ENCODE measurements around the gene EIF3L. TPM values are rescaled to one million over a fixed set of nuclear protein-coding genes. Genes with fewer than 3 reads are reported as not detected.

Gene EIF3L
- total and polyA plus RNA-seq, 2 of the 8 experiments (the other 6 are each of a cell fraction or from before 2014, with no cell fraction given) = 639 to 886 TPM

DNA sequence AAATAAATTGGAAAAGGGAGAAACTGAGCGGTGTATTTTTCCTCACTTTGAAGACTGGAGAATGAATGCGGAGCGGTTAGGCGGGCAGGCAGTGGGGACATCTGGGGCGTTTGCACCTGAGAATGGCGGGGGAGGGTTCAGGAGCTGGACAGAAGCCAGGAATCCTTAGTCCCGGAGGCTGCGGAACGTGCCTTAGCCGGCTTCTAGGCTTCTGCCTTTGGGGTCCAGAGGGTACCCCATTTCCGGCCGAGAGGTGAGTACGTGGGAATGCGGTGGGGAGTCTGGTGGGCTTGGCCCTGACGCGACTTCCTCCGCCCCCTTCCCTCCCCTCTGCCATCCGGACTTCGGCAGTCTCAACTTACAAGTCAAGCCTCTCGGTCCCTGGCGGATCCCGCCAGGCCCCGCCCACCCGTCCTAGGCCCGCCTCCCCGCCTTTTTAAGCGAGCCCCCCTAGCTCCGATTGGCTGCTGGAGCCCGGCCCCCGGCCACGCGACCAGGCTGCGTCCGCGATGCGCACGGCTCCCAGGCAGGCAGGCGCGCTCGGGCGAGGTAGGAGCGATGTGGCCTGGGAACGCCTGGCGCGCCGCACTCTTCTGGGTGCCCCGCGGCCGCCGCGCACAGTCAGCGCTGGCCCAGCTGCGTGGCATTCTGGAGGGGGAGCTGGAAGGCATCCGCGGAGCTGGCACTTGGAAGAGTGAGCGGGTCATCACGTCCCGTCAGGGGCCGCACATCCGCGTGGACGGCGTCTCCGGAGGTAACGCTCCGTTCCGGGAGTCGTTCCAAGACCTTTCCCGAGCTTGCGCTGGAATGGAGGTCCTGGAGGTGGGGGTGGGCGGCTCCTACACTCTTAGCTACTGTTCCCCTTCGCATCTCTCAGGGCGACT, 41.6 kb upstream of the EIF3L start, which contains the start of gene GCAT:
TSS of gene GCAT (plus strand) at position 525 of the 884 bp plus-strand sequence. CDS start at position 559, 34 bp downstream.
- 1% methylated on average over 64 of the region's 73 CpGs; no CpG with 5 or more reads in 1 of the 2 experiments for WGBS, 2 experiments (ENCODE audit: extremely low coverage in 1 of 2, insufficient coverage in 1 of 2, insufficient read length in 1 of 2, insufficient replicate concordance in 2 of 2, low coverage in 1 of 2, low lambda C conversion rate in 2 of 2, missing lambda C conversion rate in 1 of 2)
- Histone ChIP-seq H3K4me2 (ENCODE audit: insufficient read depth in 1 of 2, low read depth in 2 of 2, low read length in 2 of 2) (peak within 1 kb of the TSS; percentile 91 to 94), H3K4me3 (ENCODE audit: extremely low read depth in 1 of 4, insufficient read depth in 2 of 4, low read depth in 3 of 4, low read length in 4 of 4) (peak within 1 kb of the TSS; percentile 79 to 91 (median 86)), H3K36me3 (ENCODE audit: control insufficient read depth in 2 of 4, insufficient read depth in 4 of 4, low read length in 3 of 4) (no peaks in the 10 kb centered on the region), H3K27me3 (replicated peaks in 1 of 4; ENCODE audit: control insufficient read depth in 3 of 4, extremely low read depth in 1 of 4, insufficient read depth in 3 of 4, low read length in 3 of 4) (peaks cover 3 to 40% (median 35%) of the 10 kb centered on the region in 4 experiments), H3K14ac (ENCODE audit: insufficient read length) (no peak within 1 kb of the TSS), H3K9me3 (ENCODE audit: insufficient read depth in 2 of 2, low read depth in 1 of 2, low read length in 1 of 2) (no peaks in the 10 kb centered on the region), H2BK120ac (replicated peaks; ENCODE audit: low read depth, low read length) (no peak within 1 kb of the TSS), H4K20me1 (replicated peaks in 1 of 2; ENCODE audit: control insufficient read depth in 1 of 2, insufficient read depth in 2 of 2, low read length in 2 of 2) (peaks cover 3 to 4% of the 10 kb centered on the region in 2 experiments), H3K27ac (ENCODE audit: low read depth, low read length) (no peak within 1 kb of the TSS), H2BK12ac (ENCODE audit: low read depth, low read length) (no peak within 1 kb of the TSS), H3K23me2 (ENCODE audit: low read depth, low read length) (peaks cover 41% of the 10 kb centered on the region), H3K79me1 (ENCODE audit: low read depth, low read length) (peaks cover 3% of the 10 kb centered on the region), H3K4me1 (replicated peaks in 1 of 4; ENCODE audit: control insufficient read depth in 3 of 4, insufficient read depth in 4 of 4, low read length in 3 of 4) (peaks cover 0 to 22% (median 16%) of the 10 kb centered on the region in 4 experiments; a peak in 5 of 7 replicates), H3K18ac (ENCODE audit: extremely low read depth, low read length) (no peak within 1 kb of the TSS; the same call in 1 of the 2 replicates), H2BK15ac (ENCODE audit: low read length) (no peak within 1 kb of the TSS), H3K23ac (ENCODE audit: insufficient read length) (no peak within 1 kb of the TSS), H2AFZ (ENCODE audit: low read length) (no peak within 1 kb of the TSS), H2BK20ac (ENCODE audit: low read length) (no peak within 1 kb of the TSS), H2BK5ac (ENCODE audit: low read depth, low read length) (peak within 1 kb of the TSS; percentile 68; the same call in 1 of the 2 replicates), H3K79me2 (ENCODE audit: control insufficient read depth in 1 of 2, insufficient read depth in 2 of 2, low read length in 2 of 2) (peaks cover 4 to 7% of the 10 kb centered on the region in 2 experiments; a peak in 2 of 4 replicates), H4K91ac (replicated peaks; ENCODE audit: insufficient read length, low read length) (no peak within 1 kb of the TSS), H4K5ac (ENCODE audit: insufficient read length, low read depth, low read length) (peak within 1 kb of the TSS; percentile 10), H3K56ac (replicated peaks; ENCODE audit: insufficient read length, low read depth, low read length) (no peak within 1 kb of the TSS), H2AK5ac (ENCODE audit: low read depth, low read length) (no peak within 1 kb of the TSS), H3K4ac (replicated peaks; ENCODE audit: insufficient read length, low read depth, low read length) (peak within 1 kb of the TSS; percentile 72), H3K9ac (replicated peaks in 1 of 4; ENCODE audit: extremely low read depth in 1 of 4, low read depth in 3 of 4, low read length in 3 of 4) (peak within 1 kb of the TSS in 3 of 4 experiments; percentile 63 to 79 (median 65); a peak in 6 of 7 replicates), H4K8ac (ENCODE audit: extremely low read depth, insufficient read depth, low read length) (peak within 1 kb of the TSS; percentile 28)
- DNase-seq (ENCODE audit: low read depth in 1 of 2, low spot score in 2 of 2) (peak; percentile 92 to 95), FAIRE-seq (peak; percentile 68)
- CTCF ChIA-PET (ENCODE audit: partially characterized antibody) = interaction anchor here (0.6 to 4.4 kb wide), 5 partner anchors 8 to 106 kb away, joined by 3 to 42 read pairs (median 5); no protein-coding TSS in a partner anchor
- POLR2A ChIA-PET (ENCODE audit: partially characterized antibody) = interaction anchor here (0.6 to 8.8 kb wide), 15 partner anchors 10 to 164 kb away, joined by 3 to 142 read pairs (median 4); partner anchors contain the start of genes ANKRD54, GALR3, PDXP and TRIOBP
- TF ChIP-seq CBX8 (IDR thresholded peaks at IDR 0.05; ENCODE audit: borderline replicate concordance, low read depth, low read length) (no peak), BACH1 (IDR thresholded peaks at IDR 0.05; ENCODE audit: low read length) (no peak), PHF8 (conservative IDR thresholded peaks at IDR 0.05; ENCODE audit: low read depth, low read length) (peak; percentile 29; the same call in 1 of the 2 replicates), HDAC6 (IDR thresholded peaks at IDR 0.05; ENCODE audit: low read depth, low read length) (no peak), TCF12 (IDR thresholded peaks at IDR 0.05; ENCODE audit: low read depth, low read length) (no peak), TEAD4 (IDR thresholded peaks at IDR 0.05; ENCODE audit: low read depth, low read length) (no peak; the same call in 1 of the 2 replicates), POLR2AphosphoS5 (IDR thresholded peaks at IDR 0.05; ENCODE audit: low read depth, low read length) (peak; percentile 80)
- TF ChIP-seq, protein P1, sequence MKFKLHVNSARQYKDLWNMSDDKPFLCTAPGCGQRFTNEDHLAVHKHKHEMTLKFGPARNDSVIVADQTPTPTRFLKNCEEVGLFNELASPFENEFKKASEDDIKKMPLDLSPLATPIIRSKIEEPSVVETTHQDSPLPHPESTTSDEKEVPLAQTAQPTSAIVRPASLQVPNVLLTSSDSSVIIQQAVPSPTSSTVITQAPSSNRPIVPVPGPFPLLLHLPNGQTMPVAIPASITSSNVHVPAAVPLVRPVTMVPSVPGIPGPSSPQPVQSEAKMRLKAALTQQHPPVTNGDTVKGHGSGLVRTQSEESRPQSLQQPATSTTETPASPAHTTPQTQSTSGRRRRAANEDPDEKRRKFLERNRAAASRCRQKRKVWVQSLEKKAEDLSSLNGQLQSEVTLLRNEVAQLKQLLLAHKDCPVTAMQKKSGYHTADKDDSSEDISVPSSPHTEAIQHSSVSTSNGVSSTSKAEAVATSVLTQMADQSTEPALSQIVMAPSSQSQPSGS (IDR thresholded peaks at IDR 0.05; ENCODE audit: low read length) = no peak
